GM18858 (cell line): ENCODE measurements around the gene AFTPH.

Experiments used
- ATAC-seq: cut with Tn5 transposase; IDR thresholded peaks from one replicate; pipeline ENCODE4 v1.9.1; 2021; ENCODE audit not compliant: unreplicated experiment

The AFTPH gene

GRCh38 chr2:64523666-64524603 lies at the start of gene AFTPH:
Gene AFTPH (plus strand): TSS chr2:64524328. CDS start chr2:64551475, 27,147 bp downstream.
- peak; percentile 62 for ATAC-seq

GRCh38 chr2:64474636-64475035 lies 49.5 kb upstream of the AFTPH start:
- no peak for ATAC-seq

- ATAC-seq: no peak
Observed at GRCh38 chr2:64477037-64477436, 47.1 kb upstream of the AFTPH start.

GRCh38 chr2:64477979-64478378 lies 46.1 kb upstream of the AFTPH start:
- no peak for ATAC-seq

- ATAC-seq: no peak
Observed at GRCh38 chr2:64478502-64479230, 45.5 kb upstream of the AFTPH start.

- no peak for ATAC-seq
Observed at GRCh38 chr2:64479259-64480117, 44.6 kb upstream of the AFTPH start.

GRCh38 chr2:64481665-64482064 lies 42.5 kb upstream of the AFTPH start:
- no peak for ATAC-seq

GRCh38 chr2:64482243-64482642 lies 41.9 kb upstream of the AFTPH start:
- no peak for ATAC-seq

- ATAC-seq: no peak
Observed at GRCh38 chr2:64482765-64483504, 41.2 kb upstream of the AFTPH start.

GRCh38 chr2:64485331-64485730 lies 38.8 kb upstream of the AFTPH start:
- ATAC-seq: no peak

GRCh38 chr2:64485961-64486360 lies 38.2 kb upstream of the AFTPH start:
- no peak for ATAC-seq

- ATAC-seq: no peak
Observed at GRCh38 chr2:64487256-64488049, 36.7 kb upstream of the AFTPH start.

- ATAC-seq: peak; percentile 56
Observed at GRCh38 chr2:64488050-64488974, 35.8 kb upstream of the AFTPH start.

- no peak for ATAC-seq
Observed at GRCh38 chr2:64489081-64489751, 34.9 kb upstream of the AFTPH start.

GRCh38 chr2:64491426-64491825 lies 32.7 kb upstream of the AFTPH start:
- ATAC-seq: no peak

GRCh38 chr2:64492272-64492671 lies 31.9 kb upstream of the AFTPH start:
- ATAC-seq: no peak

GRCh38 chr2:64492821-64493220 lies 31.3 kb upstream of the AFTPH start:
- ATAC-seq: no peak

- no peak for ATAC-seq
Observed at GRCh38 chr2:64493788-64494187, 30.3 kb upstream of the AFTPH start.
